GM18526 (cell line): ENCODE results near the gene OR7C2.

Experiments
- POLR2A ChIP-seq: IDR thresholded peaks from 3 replicates; pipeline ENCODE4 v1.6.1; 2011; ENCODE audit not compliant: insufficient read length; ENCODE audit errors: extremely low read depth

The OR7C2 gene

DNA sequence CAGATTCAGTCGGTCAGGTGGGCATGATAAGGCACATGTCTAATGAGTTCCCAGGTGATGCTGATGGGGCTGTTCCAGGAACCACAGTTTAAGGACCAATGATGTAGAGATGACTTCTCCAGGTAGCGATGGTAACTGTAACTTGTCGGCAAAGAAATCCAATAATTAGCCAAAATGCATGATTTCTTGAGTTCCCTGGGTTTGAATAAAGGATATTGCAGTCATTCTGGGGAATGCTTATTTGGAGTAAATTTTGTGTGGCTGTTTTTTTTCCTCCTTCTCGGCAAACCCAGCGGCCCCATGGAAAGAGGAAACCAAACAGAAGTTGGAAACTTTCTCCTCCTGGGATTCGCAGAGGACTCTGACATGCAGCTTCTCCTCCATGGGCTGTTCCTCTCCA, at the start of gene OR7C2:
OR7C2 (plus strand) TSS at position 301 of the 400 bp plus-strand sequence; CDS start at position 301, 0 bp downstream.
- no peak for TF ChIP-seq POLR2A

- TF ChIP-seq POLR2A: no peak
Observed at GRCh38 chr19:14901675-14902260, 39.5 kb upstream of the OR7C2 start.

DNA sequence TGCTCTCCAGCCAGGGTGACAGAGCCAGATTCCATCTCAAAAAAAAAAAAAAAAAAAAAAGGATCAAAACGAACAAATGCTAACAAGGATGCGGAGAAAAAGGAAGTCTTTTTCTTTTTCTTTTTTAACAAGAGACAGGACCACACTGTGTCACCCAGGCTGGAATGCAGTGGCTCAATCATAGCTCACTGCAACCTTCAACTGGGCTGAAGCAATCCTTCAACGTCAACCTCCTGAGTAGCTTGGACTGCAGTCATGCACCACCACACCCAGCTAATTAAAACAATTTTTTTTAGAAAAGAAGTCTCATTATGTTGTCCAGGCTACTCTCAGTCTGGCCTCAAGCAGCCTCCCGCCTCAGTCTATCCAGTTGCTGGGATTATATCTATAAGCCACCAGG, 34.6 kb upstream of the OR7C2 start:
- TF ChIP-seq POLR2A: no peak

DNA sequence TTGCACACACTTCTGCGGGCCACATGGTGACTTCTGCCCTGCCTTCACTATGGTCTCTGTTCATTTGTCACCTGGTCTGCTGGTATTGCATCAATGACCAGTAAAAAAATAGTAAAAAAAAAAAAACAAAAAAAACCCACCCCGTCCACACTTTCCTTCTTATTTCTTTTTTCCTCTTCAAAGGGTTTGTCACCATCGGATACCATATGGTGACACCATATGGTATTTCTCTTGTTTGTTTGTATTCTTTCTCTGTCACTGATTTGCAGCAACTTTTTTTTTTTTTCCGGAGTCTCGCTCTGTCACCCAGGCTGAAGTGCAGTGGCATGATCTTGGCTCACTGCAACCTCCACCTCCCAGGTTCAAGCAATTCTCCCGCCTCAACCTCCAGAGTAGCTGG, 26.2 kb upstream of the OR7C2 start:
- TF ChIP-seq POLR2A: no peak

- TF ChIP-seq POLR2A: no peak
Observed at GRCh38 chr19:14916848-14917247, 24.4 kb upstream of the OR7C2 start.

DNA sequence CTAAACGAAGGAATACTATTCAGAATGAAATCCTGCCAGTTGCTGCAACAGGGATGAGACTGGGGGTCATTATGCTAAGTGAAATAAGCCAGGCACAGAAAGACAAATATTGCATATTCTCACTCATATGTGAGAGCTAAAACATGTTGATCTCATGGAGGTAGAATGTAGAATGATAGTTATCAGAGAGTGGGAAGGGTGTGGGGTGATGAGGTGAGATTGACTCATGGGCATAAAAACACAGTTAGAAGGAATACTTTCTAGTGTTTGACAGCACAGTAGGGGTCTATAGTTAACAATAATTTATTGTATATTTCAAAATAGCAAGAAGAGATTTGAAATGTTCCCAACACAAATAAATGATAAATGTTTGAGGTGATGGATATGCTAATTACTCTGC, 7.8 kb upstream of the OR7C2 start:
- TF ChIP-seq POLR2A: no peak

DNA sequence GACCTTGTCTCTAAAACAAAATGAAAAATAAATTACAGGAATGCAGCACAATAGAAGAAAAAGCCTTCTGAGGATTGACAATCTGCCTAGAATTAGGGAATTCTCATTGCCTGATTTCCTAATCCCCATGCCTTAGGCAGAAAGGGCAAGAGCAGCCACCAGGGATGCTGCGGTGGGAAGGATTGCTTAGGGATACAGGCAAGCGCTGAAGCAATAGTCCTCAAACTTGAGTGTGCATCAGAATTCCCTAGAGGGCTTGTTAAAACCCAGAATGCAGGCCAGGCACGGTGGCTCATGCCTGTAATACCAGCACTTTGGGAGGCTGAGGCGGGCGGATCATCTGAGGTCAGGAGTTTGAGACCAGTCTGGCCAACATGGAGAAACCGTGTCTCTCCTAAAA, 1.0 kb upstream of the OR7C2 start:
- TF ChIP-seq POLR2A: no peak

- TF ChIP-seq POLR2A: no peak
Observed at GRCh38 chr19:14943601-14944000, 2.3 kb downstream of the OR7C2 start.

DNA sequence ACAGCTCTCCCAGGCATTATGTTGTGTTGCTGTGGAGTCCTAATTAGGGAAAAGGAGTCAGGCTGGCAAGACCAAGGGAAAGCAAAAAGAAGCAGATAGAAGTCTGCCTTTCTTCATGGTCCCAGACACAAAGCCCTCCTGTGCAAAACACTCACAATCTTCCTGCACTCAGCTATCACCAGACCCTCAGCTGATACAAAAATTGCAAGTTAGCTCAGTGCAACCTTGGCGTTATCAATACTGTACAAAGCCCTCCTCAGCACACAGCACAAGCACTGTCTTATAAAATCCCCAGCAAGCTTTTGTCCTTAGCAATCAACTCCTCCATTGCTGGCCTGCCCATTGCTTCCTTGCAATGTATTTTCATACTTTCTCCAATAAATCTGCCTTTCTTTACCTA, 3.2 kb downstream of the OR7C2 start:
- TF ChIP-seq POLR2A: no peak

DNA sequence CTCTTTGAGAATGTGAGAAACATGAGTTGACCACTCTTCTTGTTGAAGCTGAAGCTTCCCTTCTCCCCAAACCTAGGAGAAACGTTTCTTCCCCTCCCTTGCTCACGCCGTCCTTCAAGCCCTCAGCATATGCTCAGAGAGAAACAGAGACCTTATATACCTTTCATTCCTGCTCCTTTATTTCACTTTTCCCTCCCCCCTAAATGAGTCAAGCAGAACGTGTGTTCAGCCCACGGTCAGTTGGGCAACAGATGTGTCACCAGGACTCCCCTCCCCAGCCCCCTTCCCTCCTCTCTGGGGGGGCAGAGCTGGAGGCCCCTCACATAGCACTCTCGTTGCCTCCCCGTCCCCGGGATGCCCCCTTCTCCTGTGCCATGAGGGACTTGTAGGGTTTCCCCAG, 8.6 kb downstream of the OR7C2 start:
- no peak for TF ChIP-seq POLR2A

GRCh38 chr19:14950421-14950820, 9.1 kb downstream of the OR7C2 start:
- TF ChIP-seq POLR2A: no peak

- TF ChIP-seq POLR2A: no peak
Observed at GRCh38 chr19:14952767-14953166, 11.5 kb downstream of the OR7C2 start.

DNA sequence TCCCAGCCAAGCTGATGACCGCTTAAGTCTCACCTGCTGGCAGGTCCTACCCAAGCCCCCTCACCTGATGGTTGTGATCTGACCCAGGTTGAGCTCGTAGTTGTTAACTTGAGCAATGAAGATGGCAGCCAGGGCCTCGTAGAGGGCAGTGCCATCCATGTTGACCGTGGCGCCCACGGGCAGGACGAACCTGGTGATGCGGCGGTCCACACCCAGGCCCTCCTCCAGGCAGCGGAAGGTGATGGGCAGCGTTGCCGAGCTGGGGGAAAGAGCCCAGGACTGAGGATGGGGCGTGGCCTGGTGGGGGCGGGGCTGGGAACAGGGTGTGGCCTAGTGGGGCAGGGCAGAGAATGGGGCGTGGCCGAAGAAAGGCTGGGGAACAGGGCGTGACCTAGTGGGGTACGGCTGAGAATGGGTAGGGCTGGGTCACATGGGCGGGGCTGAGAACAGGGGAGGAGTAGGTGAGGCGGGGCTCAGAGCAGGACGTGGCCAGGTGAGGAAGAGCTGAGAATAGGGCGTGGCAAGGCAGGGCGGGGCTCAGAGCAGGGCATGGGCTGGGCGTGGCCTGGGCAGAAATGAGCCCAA, 12.9 kb downstream of the OR7C2 start:
- no peak for TF ChIP-seq POLR2A

- no peak for TF ChIP-seq POLR2A
Observed at GRCh38 chr19:14957464-14957863, 16.2 kb downstream of the OR7C2 start.

DNA sequence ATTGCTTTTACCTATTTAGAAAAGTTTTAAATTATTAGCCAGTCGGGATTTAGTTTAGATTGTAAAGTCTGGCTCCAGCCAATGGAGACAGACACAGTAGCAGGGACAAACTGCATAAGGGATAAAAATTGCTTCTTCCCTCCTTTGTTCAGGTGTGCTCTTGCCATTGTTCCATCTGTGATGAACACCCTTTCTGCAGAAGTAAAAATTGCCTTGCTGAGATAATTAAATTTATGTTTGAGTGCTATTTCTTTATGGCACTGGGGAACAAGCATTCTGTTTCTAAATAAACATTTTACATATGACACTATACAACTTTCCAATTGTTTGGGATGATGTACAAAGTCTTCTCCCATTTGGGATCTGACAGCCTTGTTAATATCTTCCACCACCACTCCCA, 18.0 kb downstream of the OR7C2 start:
- no peak for TF ChIP-seq POLR2A

DNA sequence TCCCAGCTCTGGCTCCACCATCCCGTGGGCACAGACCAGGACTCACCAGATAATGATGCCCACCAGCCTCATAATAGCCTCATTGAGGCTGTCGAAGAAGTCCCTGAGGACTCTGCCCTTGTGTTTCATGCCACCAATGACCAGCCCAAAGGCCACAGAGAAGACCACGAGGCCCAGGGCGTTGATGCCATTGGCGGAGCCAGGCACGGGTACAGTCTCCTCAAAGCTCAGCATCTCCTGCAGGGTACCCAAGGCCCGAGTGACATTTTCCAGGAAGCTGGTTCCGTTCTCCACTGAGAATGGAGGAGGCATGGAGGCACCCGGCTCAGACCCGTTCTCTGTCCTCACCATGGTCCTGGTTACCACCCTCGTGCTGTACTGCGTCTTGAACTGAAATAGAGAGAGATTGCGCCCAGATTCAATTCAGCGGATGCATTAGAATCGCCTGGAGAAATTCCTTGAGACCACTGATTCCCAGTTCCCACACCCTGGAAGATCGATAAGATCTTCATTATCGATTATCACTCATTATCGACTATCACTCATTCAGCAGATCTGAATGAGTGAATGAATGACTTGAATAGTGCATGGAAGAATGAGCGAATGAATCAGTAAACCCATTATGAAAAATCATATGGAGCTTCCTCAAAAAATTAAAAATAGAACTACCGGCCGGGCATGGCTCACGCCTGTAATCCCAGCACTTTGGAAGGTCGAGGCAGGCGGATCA, 20.8 kb downstream of the OR7C2 start:
- TF ChIP-seq POLR2A: no peak

GRCh38 chr19:14968247-14968646, 27.0 kb downstream of the OR7C2 start:
- TF ChIP-seq POLR2A: no peak

DNA sequence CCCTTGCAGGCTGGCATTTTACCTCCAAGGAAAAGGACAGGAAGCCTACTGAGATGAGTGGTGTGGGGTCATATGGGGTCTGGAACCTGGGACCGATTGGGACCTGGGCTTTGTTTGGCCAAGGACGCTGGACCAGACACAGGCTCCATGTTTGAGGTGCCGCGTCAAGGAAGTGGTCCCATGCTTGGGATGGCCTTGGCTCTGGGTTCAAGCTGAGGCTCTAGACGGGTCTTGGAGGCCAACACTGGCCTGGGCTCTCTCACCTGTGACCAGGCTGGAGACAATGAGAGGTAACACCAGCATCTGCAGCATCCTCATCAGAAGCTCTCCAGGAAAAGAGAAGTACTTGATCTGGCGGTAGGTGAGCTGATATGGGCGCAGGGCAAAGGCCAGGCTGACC, 30.2 kb downstream of the OR7C2 start:
- no peak for TF ChIP-seq POLR2A
